ENCODE data around the gene ZBTB39. TPM values are rescaled to one million over a fixed set of nuclear protein-coding genes. Genes with fewer than 3 reads are reported as not detected.

Gene ZBTB39
- total RNA-seq, 2 donors from 2014 or later = 3.0 to 5.9 TPM

- DNase-seq (ENCODE audit: low spot score) = no peak
- H3K27me3 ChIP-seq = no peaks in the 10 kb centered on the region
- H3K36me3 ChIP-seq = no peaks in the 10 kb centered on the region
- H3K4me3 ChIP-seq = no peak overlapping the region
- no peaks in the 10 kb centered on the region for H3K9me3 ChIP-seq
- TF ChIP-seq CTCF (IDR thresholded peaks at IDR 0.05) = no peak
- no peaks in the 10 kb centered on the region for H3K4me1 ChIP-seq
- H3K27ac ChIP-seq = no peak overlapping the region
These were observed 42.7 kb upstream of the ZBTB39 start for GRCh38 chr12:57049119-57049446.

- no peak for DNase-seq (ENCODE audit: low spot score)
- no peaks in the 10 kb centered on the region for H3K4me1 ChIP-seq
- no peak for TF ChIP-seq CTCF (IDR thresholded peaks at IDR 0.05)
- no peaks in the 10 kb centered on the region for H3K9me3 ChIP-seq
- no peak overlapping the region for H3K27ac ChIP-seq
- H3K27me3 ChIP-seq = no peaks in the 10 kb centered on the region
- no peak overlapping the region for H3K4me3 ChIP-seq
- no peaks in the 10 kb centered on the region for H3K36me3 ChIP-seq
These were observed 42.2 kb upstream of the ZBTB39 start for GRCh38 chr12:57048423-57049118.

DNA sequence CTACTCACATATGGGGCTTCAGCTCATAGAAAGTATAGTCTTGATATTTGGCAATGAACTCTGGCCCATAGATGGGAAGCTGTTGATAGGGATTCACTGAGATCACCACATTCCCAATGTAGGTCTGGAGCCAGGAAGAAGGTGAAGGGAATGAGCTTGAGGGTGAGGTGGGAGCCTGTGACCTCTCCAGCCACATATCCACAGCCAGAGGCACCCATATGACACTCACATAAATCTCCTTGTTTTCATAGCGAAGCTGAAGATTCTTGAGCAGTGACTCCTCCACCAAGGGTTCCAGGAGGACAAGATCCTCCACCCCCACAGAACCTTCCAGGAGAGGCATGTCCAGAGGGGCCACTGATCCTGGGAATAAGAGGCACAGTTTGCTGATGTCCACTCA lies 41.6 kb upstream of the ZBTB39 start:
- Histone ChIP-seq H3K4me3 (no peak overlapping the region), H3K9me3 (no peaks in the 10 kb centered on the region), H3K27ac (no peak overlapping the region), H3K4me1 (no peaks in the 10 kb centered on the region), H3K27me3 (no peaks in the 10 kb centered on the region), H3K36me3 (no peaks in the 10 kb centered on the region)
- DNase-seq (ENCODE audit: low spot score) = no peak
- TF ChIP-seq CTCF (IDR thresholded peaks at IDR 0.05) = no peak

DNA sequence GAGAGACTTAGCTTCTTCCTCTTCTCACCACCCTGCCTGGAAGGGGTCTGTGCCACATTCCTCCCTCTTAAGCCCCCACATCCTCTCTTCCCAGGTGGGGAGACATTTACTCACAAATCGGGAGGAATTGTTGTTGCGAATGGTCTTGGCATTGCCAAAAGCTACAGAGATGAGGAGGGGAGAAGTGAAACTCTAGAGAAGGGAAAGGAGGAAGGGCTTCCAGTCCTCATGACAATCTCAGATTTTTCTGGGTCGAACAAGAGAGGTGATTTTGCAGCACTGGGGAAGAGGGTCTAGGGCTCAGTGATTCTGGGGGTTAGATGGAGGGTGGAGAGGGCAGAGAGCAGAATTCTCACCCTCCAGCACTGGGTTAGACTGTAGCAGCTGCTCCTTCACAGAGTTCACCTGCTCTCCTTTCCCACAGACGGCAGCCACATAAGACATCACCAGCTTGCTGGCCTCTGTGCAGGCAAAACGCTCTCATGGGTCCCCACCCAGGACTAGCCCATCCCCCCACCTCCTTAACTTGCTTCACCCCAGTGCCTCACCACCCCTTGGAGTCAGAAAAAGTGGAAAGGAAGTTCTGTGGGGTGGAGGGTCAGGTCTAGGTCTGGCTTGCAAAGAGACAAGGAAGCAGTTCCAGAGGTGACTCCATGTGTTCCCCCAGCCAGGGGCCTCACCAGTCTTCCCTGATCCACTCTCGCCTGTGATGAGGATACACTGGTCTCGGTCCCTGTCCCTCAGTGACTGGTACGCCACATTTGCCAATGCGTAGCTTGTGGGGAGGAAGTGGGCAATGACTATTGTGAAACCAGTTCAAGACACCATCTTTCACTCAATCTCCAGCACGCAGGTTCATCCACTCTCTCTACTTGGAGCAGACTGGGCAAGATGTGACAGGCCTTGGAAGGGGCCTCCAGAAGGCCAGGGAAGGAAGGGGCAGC lies 40.9 kb upstream of the ZBTB39 start:
- Histone ChIP-seq H3K36me3 (no peaks in the 10 kb centered on the region), H3K4me3 (no peak overlapping the region), H3K4me1 (no peaks in the 10 kb centered on the region), H3K27me3 (no peaks in the 10 kb centered on the region), H3K9me3 (no peaks in the 10 kb centered on the region), H3K27ac (no peak overlapping the region)
- DNase-seq (ENCODE audit: low spot score) = no peak
- no peak for TF ChIP-seq CTCF (IDR thresholded peaks at IDR 0.05)

GRCh38 chr12:57046086-57046791 lies 39.9 kb upstream of the ZBTB39 start:
- Histone ChIP-seq H3K4me3 (no peak overlapping the region), H3K27me3 (no peaks in the 10 kb centered on the region), H3K36me3 (no peaks in the 10 kb centered on the region), H3K27ac (no peak overlapping the region), H3K4me1 (no peaks in the 10 kb centered on the region), H3K9me3 (no peaks in the 10 kb centered on the region)
- DNase-seq (ENCODE audit: low spot score) = no peak
- TF ChIP-seq CTCF (IDR thresholded peaks at IDR 0.05) = no peak
